Adrenal gland (tissue), 12 donors: ENCODE measurements around the gene IQUB. TPM values are rescaled to one million over a fixed set of nuclear protein-coding genes. Genes with fewer than 3 reads are reported as not detected.
"Not testable (repeated sequence)": the region's sequence is repeated elsewhere in the genome, so short reads cannot be mapped to it uniquely, and the experiment has no call there.

ENCODE experiments used
- DNase-seq, 7 donors: peaks; one replicate each; pipeline ENCODE4 v3.0.0-alpha.2; 2019 to 2020
- H3K27ac ChIP-seq, 5 donors: fragments of 200-600 bp; sonication (generic) in 4 of 5; 1 replicate in 3 of 5; 2 replicates in 2 of 5; pipeline versions ENCODE4 v1.5.1 to v1.8.0; 2016 to 2020; ENCODE audit warnings: mild to moderate bottlenecking in 1 of 5
- H3K27me3 ChIP-seq: fragments of 200-600 bp; 2 replicates; pipeline ENCODE4 v1.8.0; 2021
- H3K36me3 ChIP-seq, 2 donors: fragments of 200-600 bp; replicated peaks in 1 of 2; 1 replicate in 1 of 2; 2 replicates in 1 of 2; pipeline versions ENCODE4 v1.5.1 to v1.8.0; 2018 to 2022
- H3K4me1 ChIP-seq, 2 donors: fragments of 200-600 bp; replicated peaks in 1 of 2; 1 replicate in 1 of 2; 2 replicates in 1 of 2; pipeline versions ENCODE4 v1.5.1 to v1.8.0; 2018 to 2021
- H3K4me3 ChIP-seq, 4 donors: fragments of 200-600 bp; sonication (generic) in 3 of 4; one replicate each; pipeline ENCODE4 v1.5.1; 2016 to 2018
- H3K9me3 ChIP-seq, 3 donors: fragments of 200-600 bp; sonication (generic) in 1 of 3; replicated peaks in 1 of 3; 1 replicate in 2 of 3; 2 replicates in 1 of 3; pipeline versions ENCODE4 v1.5.1 to v1.8.0; 2016 to 2021
- CTCF ChIP-seq, 6 experiments: fragments of 450-650 bp in 4 of 6; fragments of 200-600 bp in 2 of 6; sonication (generic) in 1 of 6; IDR thresholded peaks; 1 replicate in 5 of 6; 2 replicates in 1 of 6; pipeline versions ENCODE4 v1.5.1 to v1.8.0; 2016 to 2021; ENCODE audit warnings: antibody characterized with exemption in 6 of 6, mild to moderate bottlenecking in 2 of 6, moderate library complexity in 1 of 6
- POLR2A ChIP-seq, 2 donors: fragments of 450-650 bp; IDR thresholded peaks; one replicate each; pipeline ENCODE4 v1.6.1; 2017; ENCODE audit warnings: antibody characterized with exemption in 2 of 2, mild to moderate bottlenecking in 2 of 2, moderate library complexity in 1 of 2
- WGBS, 4 donors: extraction: QIAGEN DNeasy Blood & Tissue Kit in 2 of 4; methylation state at CpG; one replicate each; pipeline versions ENCODE4 v1.1.5 to v1.1.7; 2013 to 2017; 5-methylcytosine and 5-hydroxymethylcytosine counted together
- intact Hi-C, 2 donors: fragments of 100-400 bp; cut with DNase I; formaldehyde crosslinking; loops; one replicate each; pipeline versions ENCODE4 v1.14.1 to v1.15.0; 2022 to 2023
- polyA plus RNA-seq, 3 donors: library from polyadenylated mRNA; stranded (reverse); fragments of 200-250 nt in 2 of 3; fragments of 350-450 nt in 1 of 3; fragmentation: Illumina TruSeq in 1 of 3; extraction: RNeasy Lipid Tissue Mini Kit (QIAGEN cat#74804) in 1 of 3; gene quantifications; one replicate each; pipeline ENCODE4 v1.2.3, GENCODE V29; 2013 to 2014
- total RNA-seq, 9 donors: library from RNA; depleted of rRNA in 4 of 9; stranded (reverse); fragments of >200 nt in 4 of 9; fragments of 120-200 nt in 1 of 9; fragmentation: NEBNext Ultra II Directional in 1 of 9; extraction: Animal tissue kit (Norgen Biotek cat#: 25700) in 1 of 9; gene quantifications; one replicate each; pipeline versions ENCODE4 v1.1.0 to v1.2.4, GENCODE V29; 2013 to 2023
- donor health status: healthy with polysubstance abuse.
- donor health status: Bipolar disorder and iron deficiency.
- donor health status: DM: yes; HTN: yes; CAD: no.
- donor health status: DM: no; HTN: no; CAD: no.
- donor health status: DM: no; HTN: no; CAD: no.
- donor health status: DM: yes; HTN: yes; CAD: no.

IQUB gene
- total and polyA plus RNA-seq, 12 donors, result 0.54 to 3.9 (median 1.3) TPM

DNA sequence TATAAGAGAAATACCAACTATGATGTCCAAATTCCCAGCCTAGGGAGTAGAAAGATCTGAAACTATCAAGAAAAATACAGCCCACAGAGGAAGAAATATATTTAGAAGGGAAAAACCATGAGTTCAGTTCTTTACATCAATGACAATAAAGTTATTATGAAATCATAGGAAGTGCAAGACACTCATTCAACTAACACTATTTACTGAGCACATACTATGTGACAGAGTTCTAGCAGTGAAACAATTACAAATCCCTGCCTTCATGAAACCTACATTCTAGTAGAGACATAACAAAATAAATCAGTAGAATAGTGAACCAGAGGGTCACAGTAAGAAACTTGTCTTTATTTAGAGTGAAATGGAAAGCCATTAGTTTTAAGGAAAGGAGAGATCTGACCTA is 21.1 kb upstream of the IQUB start:
- Histone ChIP-seq H3K27ac (no peak overlapping the region), H3K9me3 (no peaks in the 10 kb centered on the region), H3K27me3 (no peaks in the 10 kb centered on the region), H3K36me3 (peaks cover 0 to 9% of the 10 kb centered on the region in 2 donors), H3K4me3 (no peak overlapping the region), H3K4me1 (peaks cover 8 to 43% of the 10 kb centered on the region in 2 donors)
- no peak for DNase-seq
- no peak for TF ChIP-seq CTCF (IDR thresholded peaks at IDR 0.05)
- no peak for TF ChIP-seq POLR2A (IDR thresholded peaks at IDR 0.05)
- intact Hi-C loops, result no loop called here

DNA sequence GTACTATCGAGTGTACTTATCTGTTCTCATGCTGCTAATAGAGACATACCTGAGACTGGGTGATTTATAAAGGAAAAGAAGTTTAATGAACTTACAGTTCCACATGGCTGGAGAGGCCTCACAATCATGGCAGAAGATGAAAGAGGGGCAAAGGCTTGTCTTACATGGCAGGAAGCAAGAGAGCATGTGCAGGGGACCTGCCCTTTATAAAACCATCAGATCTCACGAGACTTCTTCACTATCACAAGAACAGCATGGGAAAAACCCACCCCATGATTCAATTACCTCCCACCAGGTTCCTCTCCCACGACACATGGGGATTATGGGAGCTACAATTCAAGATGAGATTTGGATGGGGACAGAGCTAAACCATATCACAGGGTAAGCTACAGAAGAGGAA is 18.8 kb upstream of the IQUB start:
- no peak for DNase-seq
- no peaks in the 10 kb centered on the region for H3K9me3 ChIP-seq
- intact Hi-C loops, result no loop called here
- H3K27me3 ChIP-seq, result no peaks in the 10 kb centered on the region
- H3K4me3 ChIP-seq, result no peak overlapping the region
- TF ChIP-seq POLR2A (IDR thresholded peaks at IDR 0.05) (no peak), CTCF (IDR thresholded peaks at IDR 0.05) (no peak)
- no peak overlapping the region for H3K27ac ChIP-seq
- H3K36me3 ChIP-seq, result peaks cover 0 to 11% of the 10 kb centered on the region in 2 donors
- H3K4me1 ChIP-seq, result peaks cover 8 to 55% of the 10 kb centered on the region in 2 donors
- 86 to 94% (median 89%) methylated on average over 3 of the region's 3 CpGs for WGBS, 4 donors

DNA sequence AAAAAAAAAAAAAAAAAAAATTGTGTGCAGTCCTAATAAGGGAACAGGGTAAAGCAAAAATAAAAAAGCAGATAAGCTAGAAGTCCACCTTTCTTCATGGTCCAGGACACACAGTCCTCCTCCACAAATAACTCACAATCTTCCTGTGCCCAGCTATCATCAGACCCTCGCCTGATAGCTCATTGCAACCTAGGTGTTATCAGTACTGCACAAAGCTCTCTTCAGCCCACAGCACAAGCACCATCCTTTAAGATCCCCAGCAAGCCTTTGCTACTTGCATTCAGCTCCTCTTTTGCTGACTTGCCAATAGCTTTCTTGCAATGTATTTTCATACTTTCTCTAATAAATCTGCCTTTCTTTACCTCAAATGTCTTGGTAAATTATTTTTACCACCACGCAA is 18.2 kb upstream of the IQUB start:
- no peak for DNase-seq
- Histone ChIP-seq H3K27ac (no peak overlapping the region), H3K4me3 (no peak overlapping the region), H3K27me3 (no peaks in the 10 kb centered on the region), H3K9me3 (no peaks in the 10 kb centered on the region), H3K4me1 (peaks cover 8 to 57% of the 10 kb centered on the region in 2 donors), H3K36me3 (peaks cover 0 to 11% of the 10 kb centered on the region in 2 donors)
- WGBS, 4 donors, result 98 to 100% (median 99%) methylated on average over 2 of the region's 2 CpGs
- no peak for TF ChIP-seq POLR2A (IDR thresholded peaks at IDR 0.05)
- intact Hi-C loops, result no loop called here

GRCh38 chr7:123552134-123552533 is 17.7 kb upstream of the IQUB start:
- H3K4me1 ChIP-seq, result peaks cover 8 to 62% of the 10 kb centered on the region in 2 donors
- H3K27ac ChIP-seq, intact Hi-C loops, H3K27me3 ChIP-seq, H3K4me3 ChIP-seq, H3K9me3 ChIP-seq, DNase-seq: not testable (repeated sequence)
- peaks cover 0 to 11% of the 10 kb centered on the region in 2 donors for H3K36me3 ChIP-seq

DNA sequence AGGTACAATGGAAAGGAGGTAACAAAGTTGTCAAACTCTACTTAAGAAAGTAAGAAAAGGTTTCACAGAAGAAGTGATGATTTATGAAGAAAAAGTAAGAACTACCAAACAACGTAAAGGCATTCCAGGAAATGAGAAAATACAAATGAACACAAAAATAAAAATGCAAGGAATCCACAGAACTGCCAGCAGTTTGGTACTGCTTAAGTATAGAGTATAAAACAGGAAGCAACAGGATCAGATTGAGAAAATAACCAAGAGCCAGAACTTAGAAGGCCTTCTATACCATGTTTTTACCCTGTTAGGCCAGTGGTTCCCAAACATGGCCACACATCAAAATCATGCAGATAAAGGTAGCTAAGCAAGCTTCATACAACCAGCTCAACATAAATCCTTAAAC is 14.0 kb upstream of the IQUB start:
- Histone ChIP-seq H3K9me3 (no peaks in the 10 kb centered on the region), H3K27ac (no peak overlapping the region), H3K4me3 (no peak overlapping the region), H3K4me1 (peaks cover 5 to 37% of the 10 kb centered on the region in 2 donors), H3K27me3 (no peaks in the 10 kb centered on the region), H3K36me3 (peaks cover 0 to 10% of the 10 kb centered on the region in 2 donors)
- DNase-seq, result no peak
- WGBS, 4 donors, result 76 to 85% (median 78%) methylated on average over 1 of the region's 1 CpG
- TF ChIP-seq CTCF (IDR thresholded peaks at IDR 0.05) (no peak), POLR2A (IDR thresholded peaks at IDR 0.05) (no peak)
- intact Hi-C loops, result no loop called here
